Mucosa of gallbladder (tissue), 1 donor: Measurements from ENCODE around the gene PEAK3. TPM values are rescaled to one million over a fixed set of nuclear protein-coding genes. Genes with fewer than 3 reads are reported as not detected.
A peak's percentile ranks its signal among the peaks of the same experiment; 100 is the strongest.
"Not testable (repeated sequence)": the region's sequence is repeated elsewhere in the genome, so short reads cannot be mapped to it uniquely, and the experiment has no call there.

ENCODE experiments used
- DNase-seq: peaks from one replicate; pipeline ENCODE4 v3.0.0-alpha.2; 2020; ENCODE audit warnings: low spot score
- total RNA-seq: library from RNA; stranded (reverse); gene quantifications from one replicate; pipeline ENCODE4 v1.2.1, GENCODE V29; 2021
- donor health status: DM: no; HTN: no; CAD: no.

PEAK3 gene
- total RNA-seq, 1 donor from 2014 or later = 1.0 TPM

GRCh38 chr19:2289714-2290435 lies 7.9 kb upstream of the PEAK3 start:
- DNase-seq = no peak

DNA sequence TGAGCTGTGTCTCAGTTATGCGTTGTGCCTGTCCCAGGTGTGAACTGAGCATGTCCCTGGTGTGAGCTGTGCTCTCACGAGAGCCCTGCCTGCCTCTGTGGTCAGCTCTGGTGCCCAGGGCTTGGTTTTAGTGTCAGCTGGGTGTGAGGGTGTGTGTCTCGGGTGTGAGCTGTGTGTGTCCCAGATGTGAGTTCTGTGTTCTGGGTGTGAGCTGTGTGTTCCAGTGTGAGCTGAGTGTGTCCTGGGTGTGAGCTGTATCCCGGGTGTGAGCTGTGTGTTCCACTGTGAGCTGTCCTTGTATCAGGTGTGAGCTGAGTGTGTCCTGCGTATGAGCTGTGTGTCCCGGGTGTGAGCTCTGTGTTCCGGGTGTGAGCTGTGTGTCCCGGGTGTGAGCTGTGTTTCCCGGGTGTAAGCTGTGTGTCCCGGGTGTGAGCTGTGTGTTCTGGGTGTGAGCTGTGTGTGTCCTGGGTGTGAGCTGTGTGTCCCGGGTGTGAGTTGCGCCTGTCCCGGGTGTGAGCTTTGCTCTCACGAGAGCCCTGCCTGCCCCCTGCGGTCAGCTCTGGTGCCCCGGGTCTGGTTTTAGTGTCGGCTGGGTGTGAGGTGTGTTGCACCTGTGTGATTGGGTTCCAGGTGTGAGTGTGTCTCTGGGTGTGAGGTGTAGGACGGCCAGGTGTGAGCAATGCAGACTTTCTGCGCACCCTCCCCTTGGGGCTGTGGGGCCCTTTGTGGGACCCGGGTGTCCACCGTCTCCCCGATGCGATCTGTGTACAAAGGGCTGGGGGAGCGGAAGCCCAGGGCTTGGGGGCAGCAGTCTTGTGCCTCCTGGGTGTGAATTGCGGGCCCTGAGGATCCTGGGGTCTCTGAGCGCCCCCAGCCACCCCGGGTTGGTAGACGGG lies 7.1 kb upstream of the PEAK3 start:
- DNase-seq = no peak

DNA sequence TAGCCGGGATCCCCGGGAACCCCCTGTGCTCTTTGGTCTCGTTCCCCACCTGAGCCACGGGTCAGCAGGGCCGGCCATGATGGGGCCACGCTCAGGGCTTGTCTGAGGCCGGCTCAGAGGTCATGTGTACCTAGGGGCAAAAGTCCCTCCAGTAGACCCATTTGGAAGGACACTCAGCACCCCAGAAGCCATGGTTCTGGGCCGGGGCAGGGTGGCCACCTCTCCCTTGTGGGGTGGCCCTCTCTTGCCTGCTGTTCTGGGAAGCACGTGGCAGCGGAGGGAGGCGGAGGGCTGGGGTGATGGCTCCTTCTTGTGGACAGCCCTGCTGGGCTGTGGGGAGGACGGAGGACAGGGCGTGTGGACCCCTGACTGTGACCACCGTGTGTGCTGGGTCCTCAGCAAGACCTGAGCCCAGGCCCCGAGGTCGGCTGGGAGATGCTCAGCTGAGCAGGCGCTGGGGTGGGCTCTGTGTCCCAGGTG lies 6.4 kb upstream of the PEAK3 start:
- no peak for DNase-seq

- DNase-seq = no peak
These were observed 5.8 kb upstream of the PEAK3 start for GRCh38 chr19:2287585-2288337.

DNA sequence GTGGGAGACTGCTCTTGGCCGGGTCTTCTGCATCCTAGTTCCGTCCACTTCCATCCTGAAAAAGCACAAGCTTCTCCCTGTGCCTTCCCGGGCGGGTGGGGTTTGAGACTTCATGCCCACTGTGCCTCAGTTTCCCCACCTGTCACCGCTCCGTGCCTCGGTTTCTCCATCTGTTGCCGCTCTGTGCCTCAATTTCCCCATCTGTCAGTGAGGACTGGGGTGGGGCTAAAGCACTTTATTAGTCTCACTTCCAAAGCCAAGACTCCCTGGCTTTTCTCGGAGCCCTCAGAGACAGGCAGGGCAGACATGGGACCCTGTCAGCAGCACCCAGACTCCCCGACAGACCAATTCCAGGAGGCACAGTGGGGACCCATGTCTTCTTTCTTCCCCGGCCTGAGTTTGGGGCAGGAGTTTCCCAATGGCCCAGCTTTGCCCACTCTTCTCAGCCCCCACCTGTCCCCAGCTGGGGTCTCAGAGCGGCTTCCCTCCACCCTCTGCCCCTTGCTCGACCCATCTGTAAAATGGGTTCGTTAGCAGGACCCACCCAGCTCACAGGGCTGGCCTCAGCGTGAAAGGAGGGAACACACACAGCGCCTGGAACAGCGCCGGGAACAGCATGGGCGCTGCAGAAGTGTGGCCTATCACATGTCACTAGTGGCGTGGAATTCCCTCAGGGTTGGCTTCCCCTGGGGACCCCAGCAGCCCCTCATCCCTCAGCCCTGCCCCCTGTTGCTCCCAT lies 4.6 kb upstream of the PEAK3 start:
- no peak for DNase-seq

GRCh38 chr19:2283835-2284507 lies 2.0 kb upstream of the PEAK3 start:
- DNase-seq = no peak

- no peak for DNase-seq
These were observed 875 bp upstream of the PEAK3 start for GRCh38 chr19:2282862-2283237.

GRCh38 chr19:2281265-2282061 lies 512 bp downstream of the PEAK3 start:
- DNase-seq = not testable (repeated sequence)

- no peak for DNase-seq
These were observed 1.2 kb downstream of the PEAK3 start for GRCh38 chr19:2280633-2281264.

GRCh38 chr19:2278459-2279158 lies 3.4 kb downstream of the PEAK3 start:
- DNase-seq = no peak

DNA sequence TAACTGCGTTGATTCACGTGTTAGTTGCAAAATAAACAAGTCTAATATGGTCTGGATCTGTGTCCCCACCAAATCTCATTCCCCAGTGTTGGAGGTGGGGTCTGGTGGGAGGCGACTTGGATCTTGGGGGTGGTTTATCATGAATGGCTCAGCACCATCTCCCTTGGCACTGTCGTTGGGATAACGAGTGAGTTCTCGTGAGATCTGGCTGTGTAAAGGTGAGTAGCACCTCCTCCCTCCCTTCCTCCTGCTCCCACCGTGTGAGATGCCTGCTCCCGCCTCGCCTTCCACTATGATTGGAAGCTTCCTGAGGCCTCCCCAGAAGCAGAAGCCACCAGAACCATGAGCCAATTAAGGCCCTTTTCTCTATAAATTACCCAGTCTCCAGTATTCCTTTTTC lies 4.8 kb downstream of the PEAK3 start:
- no peak for DNase-seq

DNA sequence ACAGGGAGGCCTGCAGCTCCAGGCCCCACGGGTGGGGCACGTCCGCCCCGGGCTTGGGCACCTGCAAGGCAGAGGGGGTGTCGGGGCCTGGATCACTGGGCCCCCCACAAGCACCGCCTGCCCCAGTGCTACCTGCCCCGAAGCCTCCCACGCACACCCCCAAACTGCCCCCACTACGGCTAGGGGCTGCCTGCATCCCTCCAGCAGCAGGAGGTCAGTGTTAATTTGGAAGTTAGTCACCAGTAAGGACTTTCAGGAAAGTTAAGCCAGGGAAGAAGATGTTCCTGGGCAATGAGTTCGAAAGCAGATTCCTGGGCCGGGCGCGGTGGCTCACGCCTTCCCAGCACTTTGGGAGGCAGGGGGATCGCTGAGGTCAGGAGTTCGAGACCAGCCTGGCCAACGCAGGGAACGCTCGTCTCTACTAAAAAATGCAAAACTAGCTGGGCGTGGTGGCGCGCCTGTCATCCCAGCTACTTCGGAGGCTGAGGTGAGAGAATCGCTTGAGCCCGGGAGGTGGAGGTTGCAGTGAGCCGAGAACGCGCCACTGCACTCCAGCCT lies 5.5 kb downstream of the PEAK3 start:
- no peak for DNase-seq

- no peak for DNase-seq
These were observed 6.2 kb downstream of the PEAK3 start for GRCh38 chr19:2275588-2276428.

GRCh38 chr19:2274931-2275535 lies 6.9 kb downstream of the PEAK3 start:
- DNase-seq = peak; percentile 78

DNA sequence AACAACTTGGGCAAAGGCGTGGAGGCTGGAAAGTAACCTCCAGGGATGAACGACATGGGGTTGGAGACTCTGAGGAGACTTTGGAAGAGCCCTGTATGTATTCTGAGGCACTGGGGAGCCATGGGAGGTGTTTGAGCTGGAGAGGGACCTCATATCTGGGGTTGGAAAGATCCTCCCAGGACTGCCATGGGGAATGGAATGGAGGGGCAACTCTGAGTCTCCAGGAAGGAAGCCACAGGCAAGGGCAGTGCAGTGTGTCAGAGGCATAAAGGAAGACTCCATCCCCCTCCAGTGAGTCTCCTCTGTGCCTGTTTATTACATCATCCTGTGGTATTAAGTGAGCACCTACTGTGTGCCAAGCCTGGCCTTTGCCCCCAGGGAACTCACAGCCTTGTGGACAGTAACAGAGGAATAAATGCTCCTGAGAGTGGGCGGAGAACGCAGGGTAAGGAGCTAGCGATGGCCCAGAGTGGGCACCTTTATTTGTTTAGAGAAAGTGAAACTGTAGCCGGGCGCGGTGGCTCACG lies 7.7 kb downstream of the PEAK3 start:
- no peak for DNase-seq

GRCh38 chr19:2273356-2274184 lies 8.4 kb downstream of the PEAK3 start:
- DNase-seq = peak; percentile 68
